SH-SY5Y (cell line): ENCODE results near the gene LRIG1.

Experiments used
- GATA2 ChIP-seq: IDR thresholded peaks from 2 replicates; pipeline ENCODE4 v1.6.1; 2011; ENCODE audit warnings: mild to moderate bottlenecking, low read depth, low read length
- GATA3 ChIP-seq: IDR thresholded peaks from 2 replicates; pipeline ENCODE4 v1.6.1; 2011; ENCODE audit warnings: low read depth, mild to moderate bottlenecking, low read length, moderate library complexity

GRCh38 chr3:66532160-66532587, 31.4 kb upstream of the LRIG1 start:
- no peak for TF ChIP-seq GATA2
- no peak for TF ChIP-seq GATA3
